Measurements from ENCODE around the gene ATAD3B.
"Not testable (repeated sequence)": the region's sequence is repeated elsewhere in the genome, so short reads cannot be mapped to it uniquely, and the experiment has no call there.

GRCh38 chr1:1505801-1506200, 34.2 kb downstream of the ATAD3B start:
- TF ChIP-seq CTBP1 (IDR thresholded peaks at IDR 0.05; ENCODE audit: borderline replicate concordance); SP1 (IDR thresholded peaks at IDR 0.05); LEF1 (IDR thresholded peaks at IDR 0.05; ENCODE audit: borderline replicate concordance); BHLHE40 (IDR thresholded peaks at IDR 0.05; ENCODE audit: borderline replicate concordance); FOXK2 (IDR thresholded peaks at IDR 0.05); FOXM1 (IDR thresholded peaks at IDR 0.05; ENCODE audit: borderline replicate concordance); FOXA1 (IDR thresholded peaks at IDR 0.05); ARNT (IDR thresholded peaks at IDR 0.05); L3MBTL2 (conservative IDR thresholded peaks at IDR 0.05); NFRKB (IDR thresholded peaks at IDR 0.05); SUZ12 (IDR thresholded peaks at IDR 0.05); TARDBP (IDR thresholded peaks at IDR 0.05): not testable (repeated sequence)
